Measurements from ENCODE around the gene OR7A10.

DNA sequence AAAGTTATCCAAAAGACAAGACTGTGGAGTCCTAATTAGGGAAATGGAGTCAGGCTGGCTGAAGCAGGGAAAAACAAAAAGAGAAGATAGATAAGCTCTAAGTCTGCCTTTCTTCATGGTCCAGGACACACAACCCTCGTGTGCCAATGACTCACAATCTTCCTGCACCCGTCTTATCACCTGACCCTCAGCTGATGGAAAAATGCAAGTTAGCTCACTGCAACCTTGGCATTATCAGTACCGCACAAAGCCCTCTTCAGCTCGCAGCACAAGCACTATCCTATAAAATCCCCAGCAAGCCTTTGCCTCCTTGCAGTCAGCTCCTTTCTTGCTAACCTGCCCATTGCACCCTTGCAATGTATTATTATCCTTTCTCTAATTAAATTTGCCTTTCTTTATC lies 18.0 kb downstream of the OR7A10 start:
- no peak for TF ChIP-seq YY1 (IDR thresholded peaks at IDR 0.05; ENCODE audit: insufficient read depth, insufficient read length)
- TF ChIP-seq ZNF274 (IDR thresholded peaks at IDR 0.05; ENCODE audit: low read depth, low read length): no peak
